NCI-H187 (cell line): ENCODE results near the gene KLHL25.

Source experiments
- DNase-seq, 2 experiments: peaks; one replicate each; lab custom pipeline; 2025; lab: John Stamatoyannopoulos, UW

KLHL25 gene

GRCh38 chr15:85777250-85778106 lies 17.2 kb downstream of the KLHL25 start:
- no peak for DNase-seq

GRCh38 chr15:85773970-85774369 lies 20.8 kb downstream of the KLHL25 start:
- DNase-seq: no peak

- DNase-seq: no peak
These were observed 21.5 kb downstream of the KLHL25 start for GRCh38 chr15:85773249-85773648.

- DNase-seq: no peak
These were observed 22.1 kb downstream of the KLHL25 start for GRCh38 chr15:85772668-85773067.

- DNase-seq: peak in 1 of 2 experiments; percentile 3
These were observed 22.8 kb downstream of the KLHL25 start for GRCh38 chr15:85771781-85772445.

GRCh38 chr15:85771271-85771670 lies 23.5 kb downstream of the KLHL25 start:
- no peak for DNase-seq

GRCh38 chr15:85770096-85771041 lies 24.4 kb downstream of the KLHL25 start:
- no peak for DNase-seq

- DNase-seq: no peak
These were observed 25.4 kb downstream of the KLHL25 start for GRCh38 chr15:85769182-85769900.

GRCh38 chr15:85768595-85769168 lies 26.0 kb downstream of the KLHL25 start:
- no peak for DNase-seq

GRCh38 chr15:85767785-85768529 lies 26.8 kb downstream of the KLHL25 start:
- DNase-seq: no peak

- DNase-seq: no peak
These were observed 28.5 kb downstream of the KLHL25 start for GRCh38 chr15:85766001-85766831.

- no peak for DNase-seq
These were observed 30.0 kb downstream of the KLHL25 start for GRCh38 chr15:85764649-85765277.

- DNase-seq: no peak
These were observed 30.8 kb downstream of the KLHL25 start for GRCh38 chr15:85763673-85764633.

- DNase-seq: no peak
These were observed 31.6 kb downstream of the KLHL25 start for GRCh38 chr15:85763157-85763556.

GRCh38 chr15:85762756-85763127 lies 32.0 kb downstream of the KLHL25 start:
- no peak for DNase-seq

GRCh38 chr15:85762039-85762755 lies 32.5 kb downstream of the KLHL25 start:
- DNase-seq: no peak

- DNase-seq: no peak
These were observed 33.1 kb downstream of the KLHL25 start for GRCh38 chr15:85761635-85762034.
